B cell (primary cell): ENCODE measurements around the gene SAG. TPM values are rescaled to one million over a fixed set of nuclear protein-coding genes. Genes with fewer than 3 reads are reported as not detected.

Source experiments
- ATAC-seq: fragments of 200-7000 bp; cut with Tn5 transposase; one replicate; pipeline ENCODE4 v1.10.0; 2021; ENCODE audit warnings: low read depth, mild to moderate bottlenecking, moderate number of reproducible peaks, moderate library complexity
- CTCF ChIA-PET: fragments of 350-600 bp; sonication (Branson Sonifier 250); formaldehyde crosslinking; loops from one replicate; lab custom pipeline; 2021; ENCODE audit warnings: antibody characterized with exemption, inconsistent platforms; lab: Charles Lee
- POLR2A ChIA-PET: fragments of 350-600 bp; sonication (Branson Sonifier 250); formaldehyde crosslinking; loops from one replicate; lab custom pipeline; 2021; ENCODE audit warnings: antibody characterized with exemption; lab: Charles Lee
- DNase-seq: peaks from one replicate; pipeline ENCODE4 v3.0.0; 2013
- H2AFZ ChIP-seq: 2 replicates; pipeline ENCODE4 v1.6.1; 2012; ENCODE audit warnings: mild to moderate bottlenecking, low read depth, low read length; ENCODE audit not compliant: insufficient read depth, poor library complexity, severe bottlenecking
- H3K27ac ChIP-seq, 2 donors: 1 replicate in 1 of 2; 2 replicates in 1 of 2; pipeline ENCODE4 v1.5.1; 2012 to 2013; ENCODE audit warnings: low read length in 2 of 2, mild to moderate bottlenecking in 2 of 2, moderate library complexity in 1 of 2
- H3K27me3 ChIP-seq, 4 experiments: fragments of 200-600 bp in 1 of 4; sonication (generic) in 1 of 4; replicated peaks in 1 of 4; 1 replicate in 2 of 4; 2 replicates in 2 of 4; pipeline versions ENCODE4 v1.6.1 to v1.7.0; 2013 to 2016; ENCODE audit warnings: low read length in 3 of 4, mild to moderate bottlenecking in 2 of 4, mixed read lengths in 1 of 4, moderate library complexity in 1 of 4; ENCODE audit not compliant: insufficient read depth in 4 of 4, control insufficient read depth in 3 of 4; ENCODE audit errors: control extremely low read depth in 1 of 4
- H3K36me3 ChIP-seq, 2 experiments: replicated peaks in 1 of 2; 1 replicate in 1 of 2; 2 replicates in 1 of 2; pipeline versions ENCODE4 v1.6.1 to v1.7.1; 2013; ENCODE audit warnings: low read length in 1 of 2; ENCODE audit not compliant: insufficient read depth in 2 of 2, control insufficient read depth in 1 of 2; ENCODE audit errors: control extremely low read depth in 1 of 2, extremely low read depth in 1 of 2
- H3K4me1 ChIP-seq, 2 donors: fragments of 200-600 bp in 1 of 2; sonication (generic) in 1 of 2; 1 replicate in 1 of 2; 2 replicates in 1 of 2; pipeline versions ENCODE4 v1.5.1 to v1.6.1; 2013 to 2017; ENCODE audit warnings: low read length in 2 of 2; ENCODE audit not compliant: control insufficient read depth in 2 of 2, insufficient read depth in 2 of 2
- H3K4me2 ChIP-seq: replicated peaks from 2 replicates; pipeline ENCODE3; 2012; ENCODE audit warnings: mild to moderate bottlenecking, low read depth, low read length; ENCODE audit not compliant: poor library complexity, severe bottlenecking
- H3K4me3 ChIP-seq, 5 experiments: fragments of 200-600 bp in 1 of 5; sonication (generic) in 1 of 5; 1 replicate in 3 of 5; 2 replicates in 2 of 5; pipeline versions ENCODE4 v1.5.1 to v1.7.0; 2011 to 2016; ENCODE audit warnings: low read length in 4 of 5, mild to moderate bottlenecking in 4 of 5, low read depth in 2 of 5, control low read depth in 1 of 5, moderate library complexity in 1 of 5; ENCODE audit not compliant: insufficient read depth in 1 of 5; ENCODE audit errors: control extremely low read depth in 1 of 5, extremely low read depth in 1 of 5
- H3K79me2 ChIP-seq: fragments of 200-600 bp; sonication (generic); one replicate; pipeline ENCODE4 v1.6.0; 2016; ENCODE audit warnings: low read length; ENCODE audit not compliant: control insufficient read depth, insufficient read depth
- H3K9ac ChIP-seq: fragments of 200-600 bp; sonication (generic); 2 replicates; pipeline ENCODE4 v1.6.1; 2017; ENCODE audit warnings: mild to moderate bottlenecking, low read length, moderate library complexity
- H3K9me3 ChIP-seq, 3 donors: one replicate each; pipeline versions ENCODE4 v1.6.1 to v1.7.1; 2013; ENCODE audit warnings: low read length in 2 of 3; ENCODE audit not compliant: control insufficient read depth in 2 of 3, insufficient read depth in 1 of 3; ENCODE audit errors: control extremely low read depth in 1 of 3
- H4K20me1 ChIP-seq: 2 replicates; pipeline ENCODE4 v1.6.0; 2012; ENCODE audit warnings: mild to moderate bottlenecking, low read length; ENCODE audit not compliant: insufficient read depth, control insufficient read depth, poor library complexity, severe bottlenecking
- H3K27ac Mint-ChIP-seq: one replicate; pipeline ENCODE4 v1.8.0; 2021; ENCODE audit warnings: mixed read lengths
- H3K27me3 Mint-ChIP-seq: one replicate; pipeline ENCODE4 v1.8.0; 2021; ENCODE audit warnings: mixed read lengths
- H3K4me1 Mint-ChIP-seq: one replicate; pipeline ENCODE4 v1.8.0; 2021; ENCODE audit warnings: mixed read lengths
- H3K4me3 Mint-ChIP-seq: one replicate; pipeline ENCODE4 v1.8.0; 2021; ENCODE audit warnings: mixed read lengths
- H3K9me3 Mint-ChIP-seq: one replicate; pipeline ENCODE4 v1.8.0; 2022; ENCODE audit warnings: mixed read lengths; ENCODE audit not compliant: insufficient read depth
- EZH2 ChIP-seq: IDR thresholded peaks from 2 replicates; pipeline ENCODE4 v1.6.1; 2012; ENCODE audit warnings: borderline replicate concordance, low read depth, mild to moderate bottlenecking, moderate library complexity, low read length; ENCODE audit not compliant: insufficient read depth, poor library complexity, severe bottlenecking
- WGBS: methylation state at CpG from one replicate; pipeline ENCODE4 v1.1.5; 2013; ENCODE audit warnings: missing lambda C conversion rate; ENCODE audit not compliant: insufficient coverage; 5-methylcytosine and 5-hydroxymethylcytosine counted together
- intact Hi-C: fragments of 100-400 bp; cut with micrococcal nuclease; formaldehyde crosslinking; loops from one replicate; pipeline ENCODE4 v1.10.0; 2022
- polyA plus RNA-seq: library from polyadenylated mRNA; depleted of rRNA; stranded (reverse); fragments of >200 nt; gene quantifications from 2 replicates; pipeline ENCODE4 v1.2.3, GENCODE V29; 2012
- total RNA-seq, 2 donors: library from RNA; stranded (reverse); fragments of 120-200 nt in 1 of 2; gene quantifications; 1 replicate in 1 of 2; 2 replicates in 1 of 2; pipeline versions ENCODE4 v1.2.3 to v1.2.4, GENCODE V29; 2013 to 2022
- TF ChIP-seq, protein P1 (sequence below): fragments of 200-600 bp; IDR thresholded peaks from one replicate; pipeline ENCODE4 v1.8.0; 2022; ENCODE audit warnings: antibody characterized with exemption, mild to moderate bottlenecking

Gene SAG
- total and polyA plus RNA-seq, 2 donors (not counting 1 experiment from before 2014, with no cell fraction given) = 0.03 to 0.17 TPM

DNA sequence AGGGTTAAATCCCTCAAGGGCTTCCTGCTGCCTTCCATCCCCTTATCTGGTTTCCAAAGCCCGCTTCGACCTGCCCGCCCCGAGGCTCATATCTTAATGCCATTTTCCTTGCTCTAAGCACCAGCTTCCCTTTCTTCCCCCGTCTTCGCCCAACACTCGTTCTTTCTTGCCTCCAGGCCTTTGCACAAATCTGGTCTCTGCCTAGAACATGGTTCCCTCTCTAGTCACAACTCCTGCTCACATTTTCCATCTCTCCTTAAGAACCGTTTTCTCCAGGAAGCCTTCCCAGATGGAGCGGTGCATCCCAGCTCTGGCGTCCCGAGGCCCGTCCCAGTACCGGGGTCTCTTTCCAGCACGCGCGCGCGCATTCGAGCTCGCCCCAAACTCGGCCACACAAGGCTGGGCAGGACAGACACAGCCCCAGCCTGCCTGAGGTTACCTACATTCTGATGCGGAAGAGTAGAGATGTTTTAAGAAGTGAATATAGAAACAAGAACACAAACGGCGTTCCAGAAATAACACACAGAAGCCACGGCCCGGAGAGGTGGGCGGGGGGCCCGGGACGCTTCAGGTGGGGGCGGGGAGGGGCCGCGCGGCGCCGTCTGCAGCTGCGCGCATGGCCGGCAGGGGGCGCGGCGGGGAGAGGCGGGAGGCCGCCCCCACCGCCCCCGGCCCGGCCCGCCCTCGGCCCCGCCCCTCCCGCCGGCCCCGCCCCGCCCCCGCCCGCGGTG is 46.3 kb downstream of the SAG start, which contains the start of gene DGKD:
Gene DGKD (plus strand): TSS at position 726 of the 731 bp plus-strand sequence. CDS start 25 bp downstream, outside the sequence.
- Histone ChIP-seq H3K27me3 (no peaks in the 10 kb centered on the region), H3K36me3 (peaks cover 0 to 4% of the 10 kb centered on the region in 2 experiments), H3K4me1 (peaks cover 79 to 85% of the 10 kb centered on the region in 2 donors), H3K4me3 (peak within 1 kb of the TSS; percentile 82 to 89 (median 83)), H3K9ac (peak within 1 kb of the TSS; percentile 85), H3K27ac (peak within 1 kb of the TSS; percentile 89 to 97), H2AFZ (peak within 1 kb of the TSS; percentile 63), H4K20me1 (no peaks in the 10 kb centered on the region), H3K9me3 (no peaks in the 10 kb centered on the region), H3K79me2 (peaks cover 76% of the 10 kb centered on the region), H3K4me2 (peak within 1 kb of the TSS; percentile 91)
- Mint-ChIP-seq H3K27ac (peak within 1 kb of the TSS; percentile 96), H3K4me3 (peak within 1 kb of the TSS; percentile 96), H3K4me1 (peaks cover 86% of the 10 kb centered on the region), H3K27me3 (no peaks in the 10 kb centered on the region), H3K9me3 (no peaks in the 10 kb centered on the region)
- ChIA-PET CTCF (interaction anchor here (0.7 to 2.6 kb wide), 15 partner anchors 14 to 102 kb away, joined by 3 to 13 read pairs (median 3); partner anchors contain the start of gene ATG16L1), POLR2A (interaction anchor here (0.5 to 2.8 kb wide), 14 partner anchors 11 to 1960 kb away, joined by 3 to 30 read pairs (median 6); no protein-coding TSS in a partner anchor)
- ATAC-seq = peak; percentile 77
- TF ChIP-seq EZH2 = no peak
- TF ChIP-seq, protein P1, sequence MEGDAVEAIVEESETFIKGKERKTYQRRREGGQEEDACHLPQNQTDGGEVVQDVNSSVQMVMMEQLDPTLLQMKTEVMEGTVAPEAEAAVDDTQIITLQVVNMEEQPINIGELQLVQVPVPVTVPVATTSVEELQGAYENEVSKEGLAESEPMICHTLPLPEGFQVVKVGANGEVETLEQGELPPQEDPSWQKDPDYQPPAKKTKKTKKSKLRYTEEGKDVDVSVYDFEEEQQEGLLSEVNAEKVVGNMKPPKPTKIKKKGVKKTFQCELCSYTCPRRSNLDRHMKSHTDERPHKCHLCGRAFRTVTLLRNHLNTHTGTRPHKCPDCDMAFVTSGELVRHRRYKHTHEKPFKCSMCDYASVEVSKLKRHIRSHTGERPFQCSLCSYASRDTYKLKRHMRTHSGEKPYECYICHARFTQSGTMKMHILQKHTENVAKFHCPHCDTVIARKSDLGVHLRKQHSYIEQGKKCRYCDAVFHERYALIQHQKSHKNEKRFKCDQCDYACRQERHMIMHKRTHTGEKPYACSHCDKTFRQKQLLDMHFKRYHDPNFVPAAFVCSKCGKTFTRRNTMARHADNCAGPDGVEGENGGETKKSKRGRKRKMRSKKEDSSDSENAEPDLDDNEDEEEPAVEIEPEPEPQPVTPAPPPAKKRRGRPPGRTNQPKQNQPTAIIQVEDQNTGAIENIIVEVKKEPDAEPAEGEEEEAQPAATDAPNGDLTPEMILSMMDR = peak; percentile 14
- WGBS = under 1% methylated on average over 47 of the region's 56 CpGs
- intact Hi-C loops = loop anchor here (1.0 to 10.0 kb wide), 3 partner anchors 23 to 249 kb away; no protein-coding TSS in a partner anchor
- peak; percentile 90 for DNase-seq
